Measurements from ENCODE around the gene ZNF688. TPM values are rescaled to one million over a fixed set of nuclear protein-coding genes. Genes with fewer than 3 reads are reported as not detected.
"Not testable (repeated sequence)": the region's sequence is repeated elsewhere in the genome, so short reads cannot be mapped to it uniquely, and the experiment has no call there.

Gene ZNF688
- total RNA-seq, 1 donor from 2014 or later: 6.7 TPM

DNA sequence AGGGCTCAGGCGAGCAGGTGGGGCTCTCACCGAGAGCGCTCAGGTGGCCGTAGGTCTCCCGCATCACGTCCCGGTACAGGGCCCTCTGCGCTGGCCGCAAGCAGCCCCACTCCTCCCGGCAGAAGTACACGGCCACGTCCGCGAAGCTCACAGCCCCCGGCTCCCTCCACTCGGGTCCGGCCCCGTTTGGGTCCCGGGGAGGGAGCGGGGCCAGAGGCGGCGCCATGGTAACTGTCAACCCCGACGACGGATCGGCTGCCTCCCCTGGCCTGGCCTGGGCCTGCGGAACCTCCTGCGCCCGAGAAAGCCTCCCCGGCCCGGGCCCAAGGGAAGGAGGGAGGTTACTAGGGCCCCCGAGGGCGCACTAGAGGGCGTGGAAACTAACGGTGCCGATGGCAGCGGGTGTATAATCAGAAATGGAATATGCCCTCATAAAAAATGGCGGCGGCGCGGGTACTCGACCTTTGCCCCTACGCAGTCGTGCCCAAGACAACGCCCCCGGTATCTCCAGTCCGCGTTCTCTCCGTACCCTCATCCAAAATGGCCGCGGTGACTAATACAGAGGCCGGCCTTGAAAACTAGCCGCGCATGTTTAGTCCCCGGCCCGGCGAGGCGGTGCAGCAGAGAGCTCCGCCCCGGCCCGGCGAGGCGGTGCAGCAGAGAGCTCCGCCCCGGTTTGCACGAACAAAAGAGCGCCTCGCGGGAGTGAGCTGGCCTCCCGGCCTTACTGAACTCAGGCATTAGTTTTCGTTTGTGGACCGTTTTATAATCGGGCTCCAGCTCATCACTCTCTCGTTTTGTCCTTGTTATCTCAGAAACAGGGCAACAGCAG, 13.3 kb downstream of the ZNF688 start, which contains the start of gene ZNF764:
Gene ZNF764, minus strand, starts transcription at position 418 of the 832 bp plus-strand sequence. Its CDS starts 192 bp downstream, at position 226.
- DNase-seq (ENCODE audit: low read depth in 2 of 2): peak; percentile 94 to 98

- DNase-seq (ENCODE audit: low read depth in 2 of 2): no peak
These were observed 13.9 kb downstream of the ZNF688 start for GRCh38 chr16:30557707-30557956.

GRCh38 chr16:30556125-30556473, 15.4 kb downstream of the ZNF688 start:
- no peak for DNase-seq (ENCODE audit: low read depth in 2 of 2)

DNA sequence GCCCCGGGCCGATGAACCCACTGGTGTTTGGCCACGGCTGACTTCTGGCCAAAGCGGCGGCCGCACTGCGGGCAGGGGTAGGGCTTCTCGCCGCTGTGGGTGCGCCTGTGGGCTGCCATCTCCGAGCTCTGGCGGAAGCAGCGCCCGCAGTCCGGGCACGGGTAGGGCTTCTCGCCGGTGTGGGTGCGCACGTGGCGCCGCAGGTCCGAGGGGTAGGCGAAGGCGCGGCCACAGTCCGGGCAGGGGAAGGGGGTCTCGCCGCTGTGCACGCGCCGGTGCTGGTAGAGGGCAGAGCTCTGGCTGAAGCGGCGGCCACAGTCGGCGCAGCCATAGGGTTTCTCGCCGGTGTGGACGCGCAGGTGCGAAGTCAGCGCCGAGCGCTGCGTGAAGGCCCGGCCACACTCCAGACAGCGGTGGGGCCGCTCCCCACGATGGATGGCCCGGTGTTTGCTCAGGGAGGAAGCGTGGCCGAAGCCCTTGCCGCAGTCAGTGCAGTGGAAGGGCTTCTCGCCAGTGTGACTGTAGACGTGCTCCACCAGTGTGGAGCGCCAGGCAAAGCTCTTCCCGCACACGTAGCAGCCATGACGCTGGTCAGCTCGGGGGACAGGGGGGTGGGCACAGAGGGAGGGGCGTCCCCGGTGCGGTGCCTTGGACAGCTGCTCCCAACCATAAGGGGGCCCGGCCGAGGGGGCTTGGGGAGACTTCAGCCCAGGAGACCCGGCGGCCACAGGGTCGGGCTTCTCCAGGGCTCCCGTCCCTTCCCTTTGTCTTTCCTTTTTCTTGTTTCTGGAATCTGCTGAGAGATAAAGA, 16.0 kb downstream of the ZNF688 start:
- no peak for DNase-seq (ENCODE audit: low read depth in 2 of 2)

- DNase-seq (ENCODE audit: low read depth in 2 of 2): no peak
These were observed 16.8 kb downstream of the ZNF688 start for GRCh38 chr16:30554557-30555314.

DNA sequence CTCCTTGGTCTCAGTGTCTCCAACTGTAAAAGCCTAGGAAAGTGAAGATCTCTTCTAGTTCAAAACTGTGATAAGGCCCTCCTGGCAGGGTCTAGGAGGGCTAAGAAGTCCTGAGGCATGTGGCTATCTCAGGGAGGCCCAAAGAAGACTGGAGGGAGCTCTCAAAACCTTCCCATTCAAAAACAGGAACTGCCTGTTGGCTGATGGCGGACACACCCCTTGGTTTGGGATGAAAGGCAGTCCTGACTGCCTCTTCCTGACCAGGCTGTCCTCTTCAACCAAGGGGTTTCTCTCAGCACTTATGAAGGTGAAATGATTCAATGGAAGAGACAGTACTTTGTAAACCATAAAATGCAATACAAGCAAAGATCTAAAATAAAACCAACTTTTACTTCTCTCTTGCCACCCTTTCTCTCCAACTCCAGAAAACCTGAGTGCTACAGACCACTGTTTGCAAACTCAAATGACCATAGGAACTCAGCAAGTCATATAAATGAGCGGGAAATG, 18.1 kb downstream of the ZNF688 start:
- DNase-seq (ENCODE audit: low read depth in 2 of 2): no peak

DNA sequence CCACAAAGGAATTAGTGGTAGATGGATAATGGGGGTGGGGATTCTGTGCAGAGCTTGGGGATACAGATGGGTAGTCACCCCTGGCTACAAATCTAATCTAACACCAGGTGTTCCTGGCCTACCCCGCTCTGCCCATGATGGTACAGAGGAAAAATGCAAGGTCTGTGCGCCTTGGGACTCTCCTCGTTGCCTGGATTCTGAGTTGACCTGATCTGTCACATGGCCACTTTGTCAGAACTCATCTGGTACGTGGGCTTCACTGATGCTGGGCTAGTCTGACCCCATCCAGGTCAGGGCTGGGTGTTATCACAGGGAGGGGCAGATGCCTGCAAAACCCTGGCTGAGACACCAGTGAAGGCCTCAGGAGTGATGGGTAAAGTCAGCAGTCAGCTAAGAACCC, 18.6 kb downstream of the ZNF688 start:
- no peak for DNase-seq (ENCODE audit: low read depth in 2 of 2)

DNA sequence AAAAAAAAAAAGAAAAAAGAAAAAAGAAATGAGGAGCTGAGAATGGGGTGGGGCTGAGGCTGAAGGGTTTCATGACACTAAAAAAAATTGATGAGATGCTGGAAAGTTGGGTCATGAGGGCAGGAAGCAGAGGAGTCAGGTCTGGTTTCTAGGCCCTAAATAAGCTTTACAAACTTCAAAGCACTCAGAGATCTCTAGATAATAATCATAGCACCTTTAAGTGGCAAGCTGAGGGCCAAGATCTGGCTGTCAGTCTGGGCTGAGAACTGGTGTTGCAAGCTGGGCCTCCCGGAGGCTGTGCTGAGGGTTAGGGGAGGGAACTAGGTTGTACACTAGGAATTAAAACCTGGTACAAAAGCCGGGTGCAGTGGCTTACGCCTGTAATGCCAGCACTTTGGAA, 19.7 kb downstream of the ZNF688 start:
- DNase-seq (ENCODE audit: low read depth in 2 of 2): no peak

GRCh38 chr16:30548416-30549253, 22.9 kb downstream of the ZNF688 start:
- DNase-seq (ENCODE audit: low read depth in 2 of 2): no peak

GRCh38 chr16:30546115-30546514, 25.4 kb downstream of the ZNF688 start:
- no peak for DNase-seq (ENCODE audit: low read depth in 2 of 2)

DNA sequence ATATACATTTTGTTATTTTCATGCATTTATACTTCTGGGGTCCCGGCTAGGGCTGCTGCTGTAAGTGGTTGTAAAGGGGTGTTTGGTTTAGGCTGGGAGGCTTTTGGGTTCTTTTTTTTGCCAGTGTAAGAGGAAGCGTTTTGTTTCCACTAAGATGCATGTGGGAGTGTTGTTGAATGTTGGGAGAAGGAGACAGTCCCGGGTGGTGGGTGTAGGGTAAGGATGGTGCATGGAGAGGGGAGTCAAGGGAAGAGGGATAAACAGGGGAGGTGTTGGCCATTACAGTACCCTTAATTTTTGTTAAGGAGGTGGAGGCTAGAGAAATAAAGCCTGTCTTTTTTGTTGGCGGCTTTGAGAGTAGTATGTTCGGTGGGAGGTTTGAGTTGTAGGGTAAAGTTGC, 28.4 kb downstream of the ZNF688 start:
- no peak for DNase-seq (ENCODE audit: low read depth in 2 of 2)

DNA sequence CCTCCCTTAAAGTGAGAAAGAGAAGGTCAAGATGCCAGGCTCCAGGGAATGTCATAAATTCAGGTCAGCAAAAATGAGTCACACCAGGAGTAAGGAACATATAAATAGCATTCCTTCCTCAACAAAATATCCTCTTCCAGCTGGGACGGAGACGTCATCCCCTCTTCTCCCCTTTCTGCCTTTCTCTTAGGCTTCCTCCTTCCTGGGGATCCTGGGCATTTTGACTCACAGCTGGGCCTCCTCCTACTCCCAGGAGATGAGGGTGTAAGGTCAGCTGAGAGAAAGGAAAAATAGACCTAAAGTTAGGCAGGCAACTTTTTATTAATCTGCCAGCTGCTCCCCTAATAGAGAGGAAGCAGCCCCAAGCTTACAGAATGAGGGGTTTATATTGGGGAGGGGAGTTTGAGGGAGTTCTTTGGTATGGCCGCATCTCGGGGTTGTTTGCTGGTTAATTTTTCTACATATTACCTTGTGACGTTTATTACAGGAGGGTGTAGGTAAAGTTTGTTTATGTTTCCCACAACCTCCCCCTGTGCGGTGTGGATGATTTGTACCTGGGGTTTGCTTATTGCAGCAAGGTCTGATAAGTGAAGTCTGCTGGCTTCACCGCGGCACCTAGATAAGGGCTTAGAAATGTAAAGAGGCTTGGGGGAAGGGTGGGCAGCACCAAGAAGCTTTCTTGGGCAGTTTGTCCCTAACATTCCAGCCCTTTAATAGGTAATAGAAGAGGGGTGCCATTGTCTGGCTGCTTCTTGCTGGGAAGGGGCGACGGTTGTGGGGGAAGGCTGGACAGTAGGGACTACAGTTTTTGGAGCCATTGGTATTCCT, 29.8 kb downstream of the ZNF688 start:
- peak in 1 of 2 donors; percentile 44 for DNase-seq (ENCODE audit: low read depth in 2 of 2)

DNA sequence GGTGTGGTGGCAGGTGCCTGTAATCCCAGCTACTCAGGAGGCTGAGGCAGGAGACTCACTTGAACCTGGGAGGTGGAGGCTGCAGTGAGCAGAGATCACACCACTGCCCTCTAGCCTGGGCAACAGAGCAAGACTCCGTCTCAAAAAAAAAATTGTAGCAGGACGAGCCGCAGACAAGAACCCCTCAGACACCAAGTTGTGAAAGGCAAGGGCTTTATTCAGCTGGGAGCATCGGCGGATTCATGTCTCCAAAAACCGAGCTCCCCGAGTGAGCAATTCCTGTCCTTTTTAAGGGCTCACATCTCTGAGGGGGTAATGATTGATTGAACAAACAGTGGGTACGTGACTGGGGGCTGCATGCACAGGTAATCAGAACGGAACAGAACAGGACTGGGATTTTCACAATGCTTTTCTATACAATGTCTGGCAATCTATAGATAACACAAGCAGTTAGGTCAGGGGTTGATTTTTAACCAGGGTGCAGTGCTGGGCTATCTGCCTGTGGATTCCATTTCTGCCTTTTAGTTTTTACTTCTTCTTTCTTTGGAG, 30.5 kb downstream of the ZNF688 start:
- DNase-seq (ENCODE audit: low read depth in 2 of 2): not testable (repeated sequence)

DNA sequence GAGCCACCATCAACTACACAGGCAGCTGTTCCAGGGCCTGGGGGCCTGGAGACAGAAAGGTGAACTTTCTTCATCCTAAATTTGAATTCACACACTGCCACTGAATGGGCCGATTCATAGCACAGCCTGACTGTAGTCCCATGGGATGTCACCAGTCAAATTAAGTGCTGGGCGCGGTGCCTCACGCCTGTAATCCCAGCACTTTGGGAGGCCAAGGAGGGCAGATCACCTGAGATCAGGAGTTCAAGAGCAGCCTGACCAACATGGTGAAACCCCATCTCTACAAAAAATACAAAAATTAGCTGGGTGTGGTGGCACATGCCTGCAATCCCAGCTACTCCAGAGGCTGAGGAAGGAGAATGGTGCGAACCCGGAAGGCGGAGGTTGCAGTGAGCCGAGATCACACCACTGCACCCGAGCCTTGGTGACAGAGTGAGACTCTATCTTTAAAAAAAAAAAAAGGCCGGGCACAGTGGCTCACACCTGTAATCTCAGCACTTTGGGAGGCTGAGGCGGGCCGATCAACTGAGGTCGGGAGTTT, 31.5 kb downstream of the ZNF688 start:
- not testable (repeated sequence) for DNase-seq (ENCODE audit: low read depth in 2 of 2)

- DNase-seq (ENCODE audit: low read depth in 2 of 2): no peak
These were observed 32.2 kb downstream of the ZNF688 start for GRCh38 chr16:30539000-30539964.

DNA sequence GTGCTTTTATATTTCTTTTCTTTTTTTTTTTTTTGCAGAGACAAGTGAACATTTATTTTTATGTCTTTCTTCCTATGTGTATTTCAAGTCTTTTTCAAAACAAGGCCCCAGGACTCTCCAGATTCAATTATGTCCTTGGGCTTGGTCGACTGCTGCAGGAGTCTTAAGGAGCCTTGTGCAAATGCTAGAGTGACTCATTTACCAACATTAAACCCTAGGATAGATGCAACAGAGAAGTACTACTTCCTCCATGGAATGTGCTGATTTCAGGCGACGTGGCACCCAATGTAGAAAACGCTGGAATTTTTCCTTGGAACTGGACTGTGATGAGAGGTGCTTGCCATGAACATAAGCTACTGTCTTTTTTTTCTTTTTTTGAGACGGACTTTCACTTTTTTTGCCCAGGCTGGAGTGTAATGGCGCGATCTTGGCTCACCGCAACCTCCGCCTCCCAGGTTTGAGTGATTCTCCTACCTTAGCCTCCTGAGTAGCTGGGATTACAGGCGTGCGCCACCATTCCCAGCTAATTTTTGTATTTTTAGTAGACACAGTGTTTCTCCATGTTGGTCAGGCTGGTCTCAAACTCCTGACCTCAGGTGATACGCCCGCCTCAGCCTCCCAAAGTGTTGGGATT, 35.0 kb downstream of the ZNF688 start:
- DNase-seq (ENCODE audit: low read depth in 2 of 2): not testable (repeated sequence)

GRCh38 chr16:30535777-30536190, 35.7 kb downstream of the ZNF688 start:
- DNase-seq (ENCODE audit: low read depth in 2 of 2): peak in 1 of 2 donors; percentile 77
